SK-N-SH (cell line): ENCODE measurements around the gene RPP25. TPM values are rescaled to one million over a fixed set of nuclear protein-coding genes. Genes with fewer than 3 reads are reported as not detected.

Experiments used
- CTCF ChIA-PET: fragments of 300-600, 350-600 bp; formaldehyde crosslinking; extraction: SDS; loops from one replicate; lab custom pipeline; 2021; lab: Yijun Ruan, JAX
- POLR2A ChIA-PET: fragments of 350-600 bp; sonication (Branson Sonifier 250); formaldehyde crosslinking; extraction: SDS; loops from one replicate; lab custom pipeline; 2020; ENCODE audit warnings: antibody characterized with exemption, inconsistent platforms; lab: Yijun Ruan, JAX
- DNase-seq: peaks from one replicate; pipeline ENCODE4 v3.0.0; 2012
- H2AFZ ChIP-seq: fragments of 200-600 bp; sonication (generic); 2 replicates; pipeline ENCODE4 v1.8.1; 2016; ENCODE audit warnings: antibody characterized with exemption, mild to moderate bottlenecking, low read depth
- H3F3A ChIP-seq: fragments of 200-600 bp; sonication (generic); replicated peaks from 2 replicates; pipeline ENCODE3; 2016; ENCODE audit warnings: antibody characterized with exemption, mild to moderate bottlenecking; ENCODE audit not compliant: insufficient read depth
- H3K27ac ChIP-seq, 2 experiments: fragments of 200-500 bp in 1 of 2; fragments of 200-600 bp in 1 of 2; sonication (Bioruptor generic) in 1 of 2; sonication (generic), shearing (Covaris generic) in 1 of 2; 2 replicates each; pipeline versions ENCODE4 v1.5.1 to v1.6.1; 2014 to 2016; ENCODE audit warnings: low read depth in 2 of 2, inconsistent platforms in 1 of 2, low read length in 1 of 2, mild to moderate bottlenecking in 1 of 2, mixed read lengths in 1 of 2
- H3K27me3 ChIP-seq: fragments of 200-600 bp; sonication (generic), shearing (Covaris generic); 2 replicates; pipeline ENCODE4 v1.6.1; 2016; ENCODE audit warnings: mixed run types; ENCODE audit not compliant: insufficient read depth
- H3K36me3 ChIP-seq, 2 experiments: fragments of 200-500 bp in 1 of 2; fragments of 200-600 bp in 1 of 2; sonication (Bioruptor generic) in 1 of 2; sonication (generic) in 1 of 2; replicated peaks in 1 of 2; 2 replicates each; pipeline versions ENCODE3 to v1.5.1; 2014 to 2016; ENCODE audit warnings: low read length in 1 of 2, mild to moderate bottlenecking in 1 of 2; ENCODE audit not compliant: insufficient read depth in 2 of 2, control insufficient read depth in 1 of 2
- H3K4me1 ChIP-seq, 2 experiments: fragments of 200-500 bp in 1 of 2; fragments of 200-600 bp in 1 of 2; sonication (Bioruptor generic) in 1 of 2; sonication (generic), shearing (Covaris generic) in 1 of 2; 2 replicates each; pipeline versions ENCODE4 v1.5.1 to v1.6.1; 2014 to 2016; ENCODE audit warnings: low read depth in 1 of 2, low read length in 1 of 2, mixed run types in 1 of 2; ENCODE audit not compliant: insufficient read depth in 2 of 2, control insufficient read depth in 1 of 2
- H3K4me2 ChIP-seq: fragments of 200-600 bp; sonication (generic), shearing (Covaris generic); 2 replicates; pipeline ENCODE4 v1.6.1; 2017; ENCODE audit warnings: mixed run types
- H3K4me3 ChIP-seq, 2 experiments: fragments of 200-500 bp in 1 of 2; fragments of 200-600 bp in 1 of 2; sonication (Bioruptor generic) in 1 of 2; sonication (generic), shearing (Covaris generic) in 1 of 2; 2 replicates each; pipeline versions ENCODE4 v1.5.1 to v1.8.1; 2014 to 2016; ENCODE audit warnings: low read depth in 2 of 2, inconsistent platforms in 1 of 2, low read length in 1 of 2, mild to moderate bottlenecking in 1 of 2, mixed read lengths in 1 of 2, moderate library complexity in 1 of 2
- H3K79me2 ChIP-seq: fragments of 200-600 bp; sonication (generic); 2 replicates; pipeline ENCODE4 v1.8.1; 2017; ENCODE audit warnings: mild to moderate bottlenecking; ENCODE audit not compliant: insufficient read depth
- H3K9ac ChIP-seq: fragments of 200-600 bp; sonication (generic); 2 replicates; pipeline ENCODE4 v1.6.1; 2017; ENCODE audit warnings: mixed run types
- H3K9me2 ChIP-seq: fragments of 200-600 bp; sonication (generic); 2 replicates; pipeline ENCODE4 v1.6.1; 2017; ENCODE audit warnings: mixed run types
- H3K9me3 ChIP-seq: fragments of 200-600 bp; sonication (generic); 2 replicates; pipeline ENCODE4 v1.6.1; 2017; ENCODE audit warnings: mixed run types, mild to moderate bottlenecking, moderate library complexity
- H4K20me1 ChIP-seq: fragments of 200-600 bp; sonication (generic); 2 replicates; pipeline ENCODE4 v1.6.1; 2017; ENCODE audit warnings: mild to moderate bottlenecking, mixed run types; ENCODE audit not compliant: insufficient read depth
- EZH2phosphoT487 ChIP-seq: fragments of 200-600 bp; sonication (generic); IDR thresholded peaks from 2 replicates; pipeline ENCODE4 v1.6.1; 2017; ENCODE audit warnings: low read depth, mixed run types, mild to moderate bottlenecking, antibody characterized with exemption, moderate library complexity, borderline replicate concordance
- GATA2 ChIP-seq: sonication (generic); formaldehyde crosslinking; IDR thresholded peaks from 2 replicates; pipeline ENCODE4 v1.5.0; 2020; ENCODE audit warnings: mild to moderate bottlenecking, missing genetic modification reagents
- MXI1 ChIP-seq: IDR thresholded peaks from 2 replicates; pipeline ENCODE4 v1.6.1; 2012; ENCODE audit warnings: mild to moderate bottlenecking, low read depth, low read length, improper control_type of control experiment
- NFIC ChIP-seq: IDR thresholded peaks from 2 replicates; pipeline ENCODE4 v1.4.0; 2012; ENCODE audit warnings: borderline replicate concordance
- RXRA ChIP-seq: IDR thresholded peaks from 2 replicates; pipeline ENCODE4 v1.4.0; 2012; ENCODE audit warnings: low read depth, mild to moderate bottlenecking, borderline replicate concordance
- SIN3A ChIP-seq: IDR thresholded peaks from 2 replicates; pipeline ENCODE4 v1.6.1; 2012; ENCODE audit warnings: low read depth, mild to moderate bottlenecking, low read length, moderate library complexity, borderline replicate concordance
- SMC3 ChIP-seq: IDR thresholded peaks from 2 replicates; pipeline ENCODE4 v1.6.1; 2012; ENCODE audit warnings: low read depth, low read length, improper control_type of control experiment
- YY1 ChIP-seq: IDR thresholded peaks from 2 replicates; pipeline ENCODE4 v1.4.0; 2012; ENCODE audit warnings: low read depth, mild to moderate bottlenecking
- WGBS: methylation state at CpG from one replicate; pipeline ENCODE4 v1.1.6; 2017; ENCODE audit warnings: low lambda C conversion rate; 5-methylcytosine and 5-hydroxymethylcytosine counted together
- polyA plus RNA-seq, 3 experiments: library from polyadenylated mRNA; depleted of rRNA; stranded (reverse); fragments of >200 nt; gene quantifications; 2 replicates each; pipeline ENCODE4 v1.2.3, GENCODE V29; 2012
- TF ChIP-seq, protein P1 (sequence below): IDR thresholded peaks from 2 replicates; pipeline ENCODE4 v1.4.0; 2012; ENCODE audit warnings: low read depth
- TF ChIP-seq, protein P2 (sequence below): fragments of 200-600 bp; sonication (generic); IDR thresholded peaks from 2 replicates; pipeline ENCODE4 v1.6.1; 2017; ENCODE audit warnings: antibody characterized with exemption, mild to moderate bottlenecking, moderate library complexity
- TF ChIP-seq, protein P3 (sequence below): fragments of 150-350 bp; IDR thresholded peaks from 2 replicates; pipeline ENCODE4 v1.6.1; 2017; ENCODE audit warnings: antibody characterized with exemption, low read length, low read depth, borderline replicate concordance
- TF ChIP-seq, protein P4 (sequence below): fragments of 150-350 bp; IDR thresholded peaks from 2 replicates; pipeline ENCODE4 v1.6.1; 2016; ENCODE audit warnings: mild to moderate bottlenecking, low read depth, low read length
- TF ChIP-seq, protein P5 (sequence below): IDR thresholded peaks from 2 replicates; pipeline ENCODE4 v1.4.0; 2012; ENCODE audit warnings: low read depth, borderline replicate concordance

The RPP25 gene
- polyA plus RNA-seq, 1 of the 3 experiments (the other 2 are of a cell fraction): 1.7 TPM

DNA sequence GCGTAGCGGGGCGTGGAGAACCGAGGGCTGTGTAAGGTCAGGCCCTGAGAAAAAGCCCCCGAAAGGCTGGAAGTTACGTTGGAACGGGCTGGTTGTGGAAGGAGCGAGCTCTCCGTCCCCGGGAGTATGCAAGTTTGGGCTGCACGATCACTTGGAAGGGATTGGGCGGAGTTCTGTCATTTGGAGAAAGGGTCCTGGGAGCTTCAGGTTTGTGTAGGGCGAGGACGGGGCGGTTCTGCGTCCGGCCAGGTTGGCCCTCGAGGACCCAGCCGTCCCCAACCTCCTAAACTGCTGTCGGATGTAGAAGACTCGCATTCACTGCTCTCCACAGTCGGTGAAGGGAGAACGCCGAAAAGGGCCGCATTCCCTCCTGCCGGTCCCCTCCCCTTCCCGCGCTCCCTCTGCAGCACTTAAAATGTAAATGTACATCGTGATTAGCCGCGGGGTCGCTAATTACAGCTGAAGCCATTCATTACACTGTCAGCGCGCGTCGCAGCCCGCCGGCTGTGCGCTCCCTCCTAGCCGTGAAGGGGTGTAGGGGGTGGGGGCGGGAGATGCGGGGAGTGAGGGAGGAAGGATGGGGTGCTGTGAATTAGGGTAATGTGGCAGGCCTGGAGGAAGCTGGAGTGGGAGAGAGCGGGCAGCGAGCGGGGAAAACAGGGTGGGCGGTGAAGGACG is 2.5 kb upstream of the RPP25 start:
- POLR2A ChIA-PET: interaction anchor here (1.1 to 5.5 kb wide), 2 partner anchors 36 to 37 kb away, joined by 4 to 47 read pairs; partner anchors contain the start of gene SCAMP5
- H3K4me3 ChIP-seq: no peak overlapping the region
- no peak overlapping the region for H2AFZ ChIP-seq
- no peak overlapping the region for H3K4me2 ChIP-seq
- H3F3A ChIP-seq: peaks cover 1% of the 10 kb centered on the region
- TF ChIP-seq EZH2phosphoT487: no peak
- TF ChIP-seq NFIC: no peak
- no peak for TF ChIP-seq MXI1
- TF ChIP-seq YY1: no peak
- TF ChIP-seq, protein P1, sequence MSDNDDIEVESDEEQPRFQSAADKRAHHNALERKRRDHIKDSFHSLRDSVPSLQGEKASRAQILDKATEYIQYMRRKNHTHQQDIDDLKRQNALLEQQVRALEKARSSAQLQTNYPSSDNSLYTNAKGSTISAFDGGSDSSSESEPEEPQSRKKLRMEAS: no peak
- TF ChIP-seq, protein P2, sequence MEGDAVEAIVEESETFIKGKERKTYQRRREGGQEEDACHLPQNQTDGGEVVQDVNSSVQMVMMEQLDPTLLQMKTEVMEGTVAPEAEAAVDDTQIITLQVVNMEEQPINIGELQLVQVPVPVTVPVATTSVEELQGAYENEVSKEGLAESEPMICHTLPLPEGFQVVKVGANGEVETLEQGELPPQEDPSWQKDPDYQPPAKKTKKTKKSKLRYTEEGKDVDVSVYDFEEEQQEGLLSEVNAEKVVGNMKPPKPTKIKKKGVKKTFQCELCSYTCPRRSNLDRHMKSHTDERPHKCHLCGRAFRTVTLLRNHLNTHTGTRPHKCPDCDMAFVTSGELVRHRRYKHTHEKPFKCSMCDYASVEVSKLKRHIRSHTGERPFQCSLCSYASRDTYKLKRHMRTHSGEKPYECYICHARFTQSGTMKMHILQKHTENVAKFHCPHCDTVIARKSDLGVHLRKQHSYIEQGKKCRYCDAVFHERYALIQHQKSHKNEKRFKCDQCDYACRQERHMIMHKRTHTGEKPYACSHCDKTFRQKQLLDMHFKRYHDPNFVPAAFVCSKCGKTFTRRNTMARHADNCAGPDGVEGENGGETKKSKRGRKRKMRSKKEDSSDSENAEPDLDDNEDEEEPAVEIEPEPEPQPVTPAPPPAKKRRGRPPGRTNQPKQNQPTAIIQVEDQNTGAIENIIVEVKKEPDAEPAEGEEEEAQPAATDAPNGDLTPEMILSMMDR: no peak
- TF ChIP-seq GATA2: no peak
- no peak for TF ChIP-seq RXRA
- TF ChIP-seq, protein P3, sequence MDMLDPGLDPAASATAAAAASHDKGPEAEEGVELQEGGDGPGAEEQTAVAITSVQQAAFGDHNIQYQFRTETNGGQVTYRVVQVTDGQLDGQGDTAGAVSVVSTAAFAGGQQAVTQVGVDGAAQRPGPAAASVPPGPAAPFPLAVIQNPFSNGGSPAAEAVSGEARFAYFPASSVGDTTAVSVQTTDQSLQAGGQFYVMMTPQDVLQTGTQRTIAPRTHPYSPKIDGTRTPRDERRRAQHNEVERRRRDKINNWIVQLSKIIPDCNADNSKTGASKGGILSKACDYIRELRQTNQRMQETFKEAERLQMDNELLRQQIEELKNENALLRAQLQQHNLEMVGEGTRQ: no peak
- TF ChIP-seq, protein P4, sequence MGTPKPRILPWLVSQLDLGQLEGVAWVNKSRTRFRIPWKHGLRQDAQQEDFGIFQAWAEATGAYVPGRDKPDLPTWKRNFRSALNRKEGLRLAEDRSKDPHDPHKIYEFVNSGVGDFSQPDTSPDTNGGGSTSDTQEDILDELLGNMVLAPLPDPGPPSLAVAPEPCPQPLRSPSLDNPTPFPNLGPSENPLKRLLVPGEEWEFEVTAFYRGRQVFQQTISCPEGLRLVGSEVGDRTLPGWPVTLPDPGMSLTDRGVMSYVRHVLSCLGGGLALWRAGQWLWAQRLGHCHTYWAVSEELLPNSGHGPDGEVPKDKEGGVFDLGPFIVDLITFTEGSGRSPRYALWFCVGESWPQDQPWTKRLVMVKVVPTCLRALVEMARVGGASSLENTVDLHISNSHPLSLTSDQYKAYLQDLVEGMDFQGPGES: no peak
- TF ChIP-seq SMC3: no peak
- no peak for TF ChIP-seq SIN3A
- TF ChIP-seq, protein P5, sequence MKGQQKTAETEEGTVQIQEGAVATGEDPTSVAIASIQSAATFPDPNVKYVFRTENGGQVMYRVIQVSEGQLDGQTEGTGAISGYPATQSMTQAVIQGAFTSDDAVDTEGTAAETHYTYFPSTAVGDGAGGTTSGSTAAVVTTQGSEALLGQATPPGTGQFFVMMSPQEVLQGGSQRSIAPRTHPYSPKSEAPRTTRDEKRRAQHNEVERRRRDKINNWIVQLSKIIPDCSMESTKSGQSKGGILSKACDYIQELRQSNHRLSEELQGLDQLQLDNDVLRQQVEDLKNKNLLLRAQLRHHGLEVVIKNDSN: no peak
- TF ChIP-seq, all 33 proteins: peak for 0
- CTCF ChIA-PET: interaction anchor here (0.7 to 1.9 kb wide), 6 partner anchors 8 to 190 kb away, joined by 3 to 5 read pairs (median 3); no protein-coding TSS in a partner anchor
- Histone ChIP-seq H3K9ac (no peak overlapping the region), H3K9me2 (no peaks in the 10 kb centered on the region), H3K9me3 (no peaks in the 10 kb centered on the region), H3K27ac (no peak overlapping the region), H3K79me2 (no peaks in the 10 kb centered on the region), H3K36me3 (no peaks in the 10 kb centered on the region), H4K20me1 (no peaks in the 10 kb centered on the region), H3K4me1 (peaks cover 0 to 47% of the 10 kb centered on the region in 2 experiments; a peak in 1 of 4 replicates), H3K27me3 (no peaks in the 10 kb centered on the region; the same call in 1 of the 2 replicates)
- no peak for DNase-seq
- WGBS: 78% methylated on average over 45 of the region's 47 CpGs
